ENCODE measurements around the gene MTMR1.

MTMR1 gene

DNA sequence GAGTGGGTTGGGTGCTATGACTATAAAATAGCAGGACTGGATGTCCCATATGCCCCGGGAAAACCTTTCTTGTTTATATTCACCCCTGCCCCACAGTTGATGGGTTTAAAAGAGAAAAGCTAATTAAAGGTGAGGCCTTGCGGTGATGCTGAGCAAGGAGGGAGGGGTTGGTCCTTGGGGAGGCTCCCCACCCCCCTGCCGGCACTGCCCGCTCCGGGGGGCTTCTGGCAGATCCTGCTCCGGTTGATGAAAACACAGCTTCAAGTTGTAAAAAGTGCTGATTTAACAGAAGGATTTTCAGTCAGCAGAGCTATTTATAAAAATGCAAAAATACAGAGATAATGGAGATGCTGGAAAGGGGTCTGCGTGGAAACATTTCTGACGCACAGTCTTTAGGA is 68.6 kb downstream of the MTMR1 start:
- DNase-seq (ENCODE audit: extremely low read depth in 1 of 2, low read depth in 1 of 2), result no peak

DNA sequence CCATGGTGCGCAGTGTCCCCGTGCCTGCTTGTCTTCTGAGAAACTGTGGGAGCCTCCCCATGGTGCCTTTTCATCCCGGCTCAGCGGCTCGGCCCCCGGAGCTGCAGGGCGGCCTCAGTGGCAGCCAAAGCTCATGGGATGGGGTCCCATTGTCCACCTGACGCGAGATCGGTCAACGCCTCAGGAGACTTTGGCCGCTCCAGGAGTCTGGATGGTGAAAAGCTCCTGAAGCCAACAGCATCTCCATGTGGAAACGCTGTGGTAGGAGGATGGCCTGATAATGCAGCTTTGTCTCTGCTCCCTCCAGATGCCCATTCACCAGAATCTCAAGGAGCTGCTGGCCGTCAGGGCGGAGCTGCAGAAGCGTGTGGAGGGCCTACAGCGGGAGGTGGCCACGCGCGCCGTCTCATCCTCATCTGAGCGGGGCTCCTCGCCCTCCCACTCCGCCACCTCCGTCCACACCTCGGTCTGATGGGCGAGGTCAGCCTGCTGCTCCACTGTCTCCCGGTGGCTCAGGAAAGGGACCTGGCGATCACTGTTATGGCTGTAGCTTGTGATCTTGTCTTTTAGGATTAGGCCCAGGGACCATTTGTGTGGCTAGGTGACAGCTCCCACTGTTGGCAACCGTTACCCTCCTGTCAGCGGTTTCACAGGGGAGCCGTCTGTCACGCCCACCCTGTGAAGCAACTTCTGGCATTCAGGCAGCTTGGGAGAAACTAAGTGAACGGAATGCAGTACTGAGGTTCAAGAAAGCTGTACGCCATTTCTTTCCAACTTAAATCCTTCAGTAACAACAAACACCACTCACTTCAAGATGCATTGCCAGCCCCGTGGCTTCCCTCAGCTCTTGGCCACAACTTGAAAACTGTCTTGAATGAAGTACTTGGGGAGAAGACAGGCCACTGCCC is 69.3 kb downstream of the MTMR1 start:
- no peak for DNase-seq (ENCODE audit: extremely low read depth in 1 of 2, low read depth in 1 of 2)

DNA sequence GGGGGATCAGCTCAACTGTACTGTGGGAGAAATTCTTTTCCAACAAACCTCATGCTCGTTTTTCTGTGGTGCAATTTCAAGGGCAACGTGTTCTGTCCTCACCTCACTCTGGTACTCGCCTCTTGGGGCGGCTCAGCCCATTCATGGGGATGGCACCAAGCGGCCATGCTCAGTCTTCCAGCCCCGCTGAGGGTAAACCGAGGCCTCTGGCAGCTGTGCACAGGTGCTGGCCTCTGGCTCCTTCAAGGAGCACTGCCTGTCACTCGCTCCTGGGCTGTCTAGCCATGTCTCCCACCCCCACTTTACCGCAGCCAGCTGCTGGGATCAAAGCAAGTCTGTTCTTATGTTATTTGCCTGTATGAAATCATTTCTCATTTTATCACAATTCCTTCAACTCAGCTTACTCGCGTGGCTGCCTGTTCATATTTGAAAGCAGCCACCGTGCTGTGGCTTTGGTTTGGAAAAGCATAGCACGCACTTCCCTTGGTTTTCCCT is 70.2 kb downstream of the MTMR1 start:
- no peak for DNase-seq (ENCODE audit: extremely low read depth in 1 of 2, low read depth in 1 of 2)

DNA sequence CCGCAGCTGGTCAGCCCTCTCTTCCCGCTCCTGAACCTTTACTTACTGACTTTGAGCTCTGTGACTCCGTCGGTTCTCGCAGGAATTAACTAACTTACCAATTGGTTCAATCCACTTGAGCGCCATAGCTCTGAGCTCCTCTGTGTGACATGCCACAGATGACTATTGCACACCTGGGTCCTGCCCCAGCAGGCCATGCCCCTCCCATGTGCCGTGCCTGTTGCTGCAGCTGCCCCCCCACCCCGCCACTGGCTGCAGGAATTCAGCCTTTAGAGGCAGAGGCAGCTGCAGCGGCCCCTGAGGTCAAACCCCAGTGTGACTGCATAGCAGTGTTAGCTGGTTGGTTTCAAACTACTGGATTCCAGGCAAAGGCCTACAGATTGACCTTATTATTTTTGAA is 70.6 kb downstream of the MTMR1 start:
- no peak for DNase-seq (ENCODE audit: extremely low read depth in 1 of 2, low read depth in 1 of 2)

DNA sequence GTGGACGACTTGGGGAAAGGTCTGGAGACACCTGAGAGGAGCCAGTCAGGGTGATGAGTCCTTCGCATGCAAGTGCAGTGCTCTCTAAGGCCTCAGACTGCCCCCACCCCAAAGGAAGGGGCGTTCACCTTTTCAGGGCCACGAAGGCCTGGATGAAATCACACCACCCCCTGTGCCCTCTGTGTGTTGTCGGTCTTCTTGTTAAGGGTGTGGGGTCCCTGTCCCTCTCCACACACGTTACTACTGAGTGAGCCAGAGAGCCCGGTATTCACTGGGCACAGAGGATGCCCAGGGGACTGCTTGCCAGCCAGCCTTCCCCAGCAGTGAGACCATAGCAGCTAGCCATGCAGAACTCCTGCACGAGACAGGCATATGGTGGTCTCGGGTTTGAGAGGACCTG is 72.0 kb downstream of the MTMR1 start:
- DNase-seq (ENCODE audit: extremely low read depth in 1 of 2, low read depth in 1 of 2), result no peak

DNA sequence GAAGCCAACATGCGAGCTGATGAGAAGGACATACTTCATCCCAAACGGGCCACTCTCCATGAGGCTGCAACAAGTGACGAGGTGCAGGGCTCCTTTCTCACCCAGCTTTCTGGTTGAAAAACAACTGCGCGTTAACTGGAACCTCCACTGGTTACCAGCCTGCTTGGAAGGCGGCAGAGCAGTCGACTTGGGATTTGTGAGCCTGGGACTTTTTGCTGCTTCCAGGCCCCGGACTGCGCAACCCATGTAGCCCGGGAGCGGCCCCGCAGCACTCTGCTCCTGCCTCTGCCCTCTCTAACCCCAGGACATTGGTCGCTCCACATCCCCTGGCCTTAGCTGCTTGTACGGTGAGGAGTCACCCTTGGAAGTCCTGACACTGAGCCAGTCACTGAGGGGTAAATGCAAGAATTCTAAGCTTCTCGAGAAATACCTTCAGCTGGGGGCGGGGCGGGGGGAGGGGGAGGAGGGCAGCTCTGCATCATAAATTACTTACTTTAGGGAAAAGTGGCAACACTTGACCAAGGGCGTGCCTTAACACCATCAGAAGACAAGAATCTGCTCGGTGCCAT is 72.7 kb downstream of the MTMR1 start:
- no peak for DNase-seq (ENCODE audit: extremely low read depth in 1 of 2, low read depth in 1 of 2)

DNA sequence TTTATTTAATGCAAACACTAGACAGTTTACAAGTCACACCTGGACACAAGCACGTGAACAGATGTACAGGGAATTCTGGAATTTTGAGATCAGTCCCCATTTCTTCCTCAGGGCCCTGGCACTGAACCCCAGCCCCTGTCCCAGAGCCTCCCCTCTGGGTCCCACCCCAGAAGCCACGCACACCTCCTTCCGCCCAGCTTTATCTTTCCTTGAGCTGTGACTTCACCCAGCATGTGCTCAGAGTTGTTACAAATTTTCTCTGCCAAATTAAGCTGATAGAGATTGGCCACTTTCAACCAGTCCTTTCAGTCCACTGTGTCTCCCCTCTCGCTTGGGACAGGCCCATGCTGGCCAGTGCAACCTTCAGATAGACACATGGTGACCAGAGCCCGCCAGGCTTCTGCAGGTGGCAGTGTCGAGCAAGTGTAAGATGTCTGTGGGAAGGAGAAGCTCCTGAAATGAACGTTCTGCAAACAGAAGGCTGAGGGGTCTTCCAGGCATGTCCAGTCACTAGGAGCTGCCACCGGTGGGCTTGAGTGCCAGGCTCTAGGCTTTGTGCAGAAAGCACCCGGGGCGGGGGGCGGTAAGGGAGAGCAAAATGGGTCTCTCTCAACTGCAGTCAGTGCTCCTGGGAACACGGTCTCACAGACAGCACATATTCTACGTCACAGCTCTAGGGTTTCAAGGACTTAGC is 73.3 kb downstream of the MTMR1 start:
- no peak for DNase-seq (ENCODE audit: extremely low read depth in 1 of 2, low read depth in 1 of 2)

DNA sequence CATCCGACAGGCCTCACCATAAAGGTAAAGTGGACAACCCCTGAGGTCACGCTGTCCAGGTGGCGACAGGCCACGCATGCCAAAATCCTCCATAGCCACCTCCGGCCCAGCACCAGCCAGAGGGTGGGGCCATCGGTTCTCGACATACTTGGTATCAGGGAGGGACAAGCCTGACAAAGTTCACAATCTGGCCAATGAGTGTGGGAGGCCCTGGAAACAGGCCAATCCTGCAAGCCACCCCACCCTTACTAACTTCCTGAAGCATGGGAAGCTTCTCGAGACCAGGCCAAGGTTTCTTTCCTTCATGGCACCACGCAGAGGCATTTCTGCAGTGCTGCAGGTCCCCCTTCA is 73.8 kb downstream of the MTMR1 start:
- DNase-seq (ENCODE audit: extremely low read depth in 1 of 2, low read depth in 1 of 2), result no peak

DNA sequence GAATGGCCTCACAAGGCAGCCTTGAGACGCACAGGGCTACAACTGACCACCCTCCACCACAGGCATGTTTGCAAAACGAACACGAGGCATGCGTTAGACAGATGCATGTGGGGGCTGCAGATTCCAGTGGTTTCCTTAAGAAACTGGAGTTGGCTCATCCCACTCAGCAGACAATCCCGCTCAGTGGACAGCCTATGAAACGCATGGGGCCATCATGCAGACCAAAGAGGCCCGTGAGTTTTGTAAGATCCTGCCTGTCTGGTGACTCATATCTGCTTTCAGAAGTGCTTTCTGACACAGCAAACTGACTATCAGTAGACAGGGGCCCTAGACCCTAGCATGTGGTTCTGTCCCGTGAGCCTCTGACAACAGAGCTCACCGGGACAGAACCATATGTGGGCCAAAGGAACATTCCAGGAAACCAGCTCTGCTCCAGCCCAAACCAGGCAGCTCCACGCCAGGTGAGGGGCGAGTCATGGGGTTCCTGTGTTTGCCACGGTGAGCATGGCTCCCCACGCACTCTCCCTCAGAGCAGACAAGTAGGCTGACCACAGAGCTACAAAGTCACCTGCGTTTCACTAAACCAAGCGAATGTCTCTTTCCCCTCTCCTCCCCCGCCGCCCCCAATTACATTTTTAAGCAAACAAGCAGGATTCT is 74.4 kb downstream of the MTMR1 start:
- DNase-seq (ENCODE audit: extremely low read depth in 1 of 2, low read depth in 1 of 2), result peak in 1 of 2 donors; percentile 5

DNA sequence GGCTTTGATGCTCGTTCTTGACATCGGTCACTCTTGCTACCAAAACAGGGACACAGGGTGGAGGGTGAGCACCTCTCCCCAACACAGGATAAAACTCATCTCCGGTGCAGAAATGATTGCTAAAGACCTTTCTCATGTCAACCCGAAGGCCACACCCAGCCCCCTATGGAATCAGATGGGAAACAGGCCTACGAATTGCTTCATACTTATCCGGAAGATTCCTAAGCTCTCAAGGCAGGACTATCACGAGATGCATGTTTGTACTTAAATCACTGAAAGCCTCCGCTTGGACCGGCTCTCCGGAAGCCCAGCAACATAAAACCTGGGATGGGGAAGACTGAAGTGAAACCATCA is 74.9 kb downstream of the MTMR1 start:
- no peak for DNase-seq (ENCODE audit: extremely low read depth in 1 of 2, low read depth in 1 of 2)

DNA sequence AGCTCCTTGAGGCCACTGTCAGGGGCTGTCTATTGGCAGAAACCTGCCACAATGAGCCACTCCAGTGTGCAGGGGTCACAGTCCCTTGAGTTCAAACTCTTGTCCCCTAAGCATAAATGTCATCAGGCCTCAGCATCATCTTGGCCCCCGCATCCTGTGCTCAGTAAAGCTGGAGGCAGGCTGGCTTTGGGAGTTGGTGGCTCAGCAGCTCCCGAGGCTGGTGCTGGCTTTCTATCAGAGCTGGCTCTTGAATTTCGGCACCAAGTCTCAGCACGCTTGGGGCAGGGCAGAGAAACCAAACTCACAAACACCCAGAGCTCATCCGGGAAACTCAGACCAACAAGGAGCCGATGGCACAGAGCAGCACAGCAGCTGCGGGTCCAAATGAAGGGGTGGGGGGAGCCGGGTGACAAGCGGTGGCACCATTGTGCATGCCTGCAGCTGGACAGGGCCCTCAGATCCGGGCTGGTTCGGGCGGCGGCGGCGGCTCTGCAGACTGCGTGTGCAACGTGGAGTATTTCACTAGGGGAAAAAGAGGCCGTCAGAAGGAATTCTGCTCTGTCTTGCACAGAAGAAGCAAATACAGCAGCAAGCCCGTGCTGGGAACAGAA is 75.5 kb downstream of the MTMR1 start:
- no peak for DNase-seq (ENCODE audit: extremely low read depth in 1 of 2, low read depth in 1 of 2)

DNA sequence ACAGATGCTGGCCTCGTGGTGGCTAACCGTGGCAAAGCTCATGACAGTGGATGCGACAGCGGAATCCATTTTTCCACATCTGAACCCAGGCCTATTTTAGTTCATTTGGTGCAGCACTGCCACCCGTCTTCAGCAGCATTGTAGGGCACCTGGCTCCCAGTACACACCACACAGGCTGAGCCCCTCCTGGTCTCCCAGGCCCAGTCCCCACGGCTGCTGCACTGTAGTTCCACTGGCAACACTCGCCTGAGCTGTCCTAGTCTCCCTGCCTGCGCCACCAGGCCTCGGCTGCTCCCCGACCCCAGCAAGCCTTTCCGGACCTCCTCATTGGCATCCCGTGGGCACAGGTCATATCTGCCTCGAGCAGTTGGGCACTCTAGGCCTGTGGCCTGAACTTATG is 76.2 kb downstream of the MTMR1 start:
- no peak for DNase-seq (ENCODE audit: extremely low read depth in 1 of 2, low read depth in 1 of 2)

DNA sequence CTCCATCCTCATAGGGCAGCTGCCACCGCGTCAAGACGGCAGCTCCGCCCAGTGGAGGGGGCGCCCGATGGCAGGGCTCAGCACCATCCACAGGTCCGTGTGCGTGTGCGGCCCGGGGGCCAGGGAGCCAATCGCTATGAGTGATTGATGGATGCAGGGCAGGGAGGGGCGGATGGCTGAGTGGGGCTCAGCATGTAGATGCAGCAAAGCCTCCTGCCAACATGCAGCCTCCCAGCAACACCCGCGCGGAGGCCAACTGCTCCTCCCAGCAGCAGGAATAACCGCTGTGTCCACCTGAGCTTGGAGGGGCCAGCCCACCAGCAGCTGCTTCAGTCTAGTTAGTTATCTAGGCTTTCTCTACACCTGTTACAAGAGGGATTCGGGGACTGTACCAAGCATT is 77.4 kb downstream of the MTMR1 start:
- no peak for DNase-seq (ENCODE audit: extremely low read depth in 1 of 2, low read depth in 1 of 2)

DNA sequence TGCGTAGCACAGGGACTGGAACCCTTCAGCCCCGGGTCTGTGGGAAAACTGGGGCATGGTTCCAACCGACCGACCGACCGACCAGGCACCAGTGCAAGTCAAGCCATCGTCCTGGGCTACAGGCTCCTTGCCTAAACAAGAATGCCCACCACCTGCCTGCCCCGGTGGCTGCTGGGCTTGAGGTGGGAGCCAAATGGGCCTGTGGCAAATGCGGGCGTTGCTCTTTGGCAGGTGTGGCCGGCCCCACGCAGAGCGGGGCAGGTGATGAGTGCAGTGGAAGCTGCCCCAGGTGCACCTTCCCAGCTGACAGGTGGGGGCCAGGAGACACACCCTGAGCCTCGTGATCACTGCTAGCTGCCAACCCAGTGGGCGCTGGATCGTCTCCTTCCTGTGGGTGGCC is 77.9 kb downstream of the MTMR1 start:
- no peak for DNase-seq (ENCODE audit: extremely low read depth in 1 of 2, low read depth in 1 of 2)

DNA sequence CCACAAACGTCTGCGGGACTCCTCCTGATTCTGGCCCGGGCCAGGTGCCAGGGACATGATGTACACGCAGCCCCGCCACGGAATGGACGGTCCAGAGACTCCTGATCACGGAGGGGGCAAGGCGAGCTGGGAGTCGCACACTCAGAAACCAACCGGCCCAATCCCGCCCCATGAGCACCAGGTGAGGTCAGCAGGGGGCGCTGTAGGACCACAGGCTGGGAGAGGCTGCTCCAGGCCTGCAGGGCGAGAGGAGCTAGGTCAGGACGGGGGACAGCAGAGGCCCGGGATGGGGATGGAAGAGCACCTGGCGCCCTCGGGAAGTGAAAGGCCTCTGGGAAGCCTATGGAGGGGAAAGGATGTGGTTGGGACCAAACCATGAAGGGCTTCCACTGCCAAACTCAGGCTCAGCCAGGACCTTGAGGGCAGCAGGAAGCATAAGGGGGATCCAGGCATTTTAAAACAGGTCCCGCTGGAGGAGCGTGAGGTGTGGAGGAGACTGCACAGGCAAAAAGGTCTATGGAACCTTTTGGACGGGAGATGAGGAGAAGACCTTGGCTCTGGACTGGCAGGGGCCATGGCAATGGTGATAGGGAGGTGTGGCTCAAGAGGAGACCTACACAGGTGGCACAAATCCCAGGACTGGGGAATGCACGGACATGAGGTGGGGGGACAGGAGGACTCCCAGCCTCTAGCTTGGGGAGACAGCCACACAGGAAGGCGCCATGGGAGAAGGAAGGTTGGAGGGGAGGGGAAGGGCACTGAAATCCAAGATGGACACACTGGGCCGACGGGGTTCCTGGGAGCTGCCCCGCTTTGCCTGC is 79.2 kb downstream of the MTMR1 start:
- DNase-seq (ENCODE audit: extremely low read depth in 1 of 2, low read depth in 1 of 2), result peak; percentile 43 to 52

DNA sequence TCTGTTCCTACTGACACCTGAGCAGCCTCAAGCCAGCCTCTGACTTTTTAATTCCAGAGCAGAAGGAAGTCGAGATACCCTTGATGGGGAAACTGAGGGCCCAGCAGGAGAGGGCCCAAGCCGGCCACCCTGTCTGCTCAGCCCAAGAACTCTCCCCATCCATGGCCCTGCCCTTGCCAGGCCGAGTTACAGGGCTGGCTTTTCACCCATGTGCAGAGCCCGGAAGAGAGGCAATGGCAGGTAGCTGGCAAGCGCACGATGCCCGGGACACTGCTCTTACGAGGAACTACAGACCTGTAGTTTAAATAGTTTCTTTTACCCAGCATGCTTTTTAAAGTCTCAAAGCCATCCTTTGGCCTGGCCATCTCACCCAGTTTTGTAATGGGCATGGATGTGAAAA is 79.9 kb downstream of the MTMR1 start:
- no peak for DNase-seq (ENCODE audit: extremely low read depth in 1 of 2, low read depth in 1 of 2)

DNA sequence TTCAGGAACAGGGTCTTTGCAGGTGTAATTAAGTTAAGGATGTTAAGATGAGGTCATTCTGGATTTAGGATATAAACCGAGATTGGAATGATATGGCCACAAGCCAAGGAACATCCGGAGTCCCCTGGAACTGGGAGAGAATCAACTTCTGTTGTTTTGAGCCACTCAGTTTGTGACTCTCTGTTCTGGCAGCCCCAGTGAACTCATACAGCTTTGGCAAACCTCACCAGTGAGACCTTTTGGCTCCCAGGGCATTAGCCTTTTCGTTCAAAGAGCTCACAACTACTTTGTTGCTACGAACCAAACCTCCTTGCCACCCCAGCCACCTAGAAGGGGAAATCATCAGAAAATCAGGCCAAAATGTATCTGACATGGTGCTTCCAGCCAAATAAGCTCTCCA is 80.4 kb downstream of the MTMR1 start:
- DNase-seq (ENCODE audit: extremely low read depth in 1 of 2, low read depth in 1 of 2), result no peak

DNA sequence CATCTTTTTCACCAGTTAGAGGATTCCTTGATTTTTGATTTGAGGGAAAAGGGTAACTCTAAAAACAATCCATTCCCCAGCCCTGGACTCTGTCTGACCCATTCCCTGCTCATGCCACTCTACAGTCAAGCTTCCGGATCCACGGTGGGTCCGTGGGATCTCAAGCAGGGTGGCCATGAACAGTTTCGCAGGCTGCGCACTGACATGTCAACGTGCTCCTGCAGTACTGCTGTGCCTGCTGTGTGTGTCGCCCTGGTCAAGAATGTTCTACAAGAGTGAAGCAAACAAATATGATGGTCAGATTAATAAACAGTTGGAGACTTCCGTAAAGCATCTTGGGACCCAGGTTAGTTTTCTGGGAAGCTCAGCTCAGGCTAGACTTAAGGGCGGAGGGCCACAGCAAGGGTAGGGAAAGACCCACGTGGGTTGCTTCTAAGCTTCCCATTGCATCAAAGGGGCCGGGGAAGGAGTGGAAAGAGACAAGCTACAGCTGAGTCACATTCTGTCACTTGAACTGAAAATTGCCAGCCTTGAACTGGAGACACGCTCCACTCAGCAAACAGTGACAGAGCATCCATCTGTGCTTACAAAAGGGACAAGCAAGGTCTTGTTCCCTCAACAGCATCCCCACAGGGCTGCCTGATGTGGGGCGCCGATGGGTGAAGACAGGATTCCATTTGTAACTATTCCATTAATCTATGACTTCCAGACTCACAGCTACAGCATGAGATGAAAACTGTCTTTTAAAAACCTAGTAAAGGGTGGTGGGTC is 81.8 kb downstream of the MTMR1 start:
- no peak for DNase-seq (ENCODE audit: extremely low read depth in 1 of 2, low read depth in 1 of 2)

DNA sequence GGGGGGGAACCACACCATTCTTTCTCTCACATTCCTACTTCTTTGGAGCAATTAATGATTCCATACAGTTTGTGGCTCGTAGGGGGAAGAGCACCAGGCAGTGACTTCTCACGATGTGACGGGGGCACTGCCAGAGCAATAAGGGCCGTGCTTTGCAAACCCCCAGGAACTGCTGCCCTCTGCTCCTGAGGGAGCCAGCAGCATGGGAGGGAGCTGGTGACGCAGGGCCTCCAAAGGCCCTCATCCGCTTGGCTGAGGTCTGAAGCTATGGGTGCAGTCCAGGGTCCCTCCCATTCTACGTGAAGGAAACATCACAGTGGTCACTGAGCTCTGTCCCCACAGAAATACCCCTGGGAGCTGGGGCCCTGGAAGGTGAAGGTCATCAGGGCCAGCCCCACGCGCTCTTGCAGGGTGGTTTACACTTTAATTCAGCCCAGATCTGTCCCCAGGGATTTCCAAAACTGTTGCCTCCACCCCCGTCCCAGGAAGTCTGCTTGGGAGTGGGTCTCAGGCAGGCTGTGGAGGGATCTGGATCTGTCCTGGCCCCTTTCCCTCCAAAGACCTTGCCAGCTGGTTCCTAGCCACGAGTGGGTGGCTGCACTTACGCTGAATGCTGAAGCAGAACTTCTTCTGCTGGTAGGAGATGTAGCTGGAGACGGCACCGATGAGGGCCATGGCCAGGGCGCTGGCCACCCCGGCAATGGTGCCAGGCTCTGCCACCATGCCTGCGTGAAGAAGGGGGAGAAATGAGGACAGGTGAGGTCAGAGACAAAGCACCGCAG is 82.6 kb downstream of the MTMR1 start:
- no peak for DNase-seq (ENCODE audit: extremely low read depth in 1 of 2, low read depth in 1 of 2)
